HCT116 (cell line): ENCODE data around the gene C14orf132. TPM values are rescaled to one million over a fixed set of nuclear protein-coding genes. Genes with fewer than 3 reads are reported as not detected.

Experiments
- ATAC-seq: fragments of 200-7000 bp; cut with Tn5 transposase; 2 replicates; pipeline ENCODE4 v1.9.1; 2020; ENCODE audit warnings: mild to moderate bottlenecking, moderate library complexity
- BruUV-seq: library from RNA; stranded (reverse); fragments of 400-500 nt; replicated peaks from 2 replicates; lab custom pipeline; 2021; lab: Mats Ljungman, UMichigan
- CTCF ChIA-PET: fragments of 300-600 bp; sonication (Branson Sonifier 250); formaldehyde crosslinking; loops from one replicate; lab custom pipeline; 2021; ENCODE audit warnings: antibody characterized with exemption; lab: Charles Lee
- POLR2A ChIA-PET: fragments of 300-600, 350-600 bp; sonication (Branson Sonifier 250); formaldehyde crosslinking; loops from one replicate; lab custom pipeline; 2021; ENCODE audit warnings: antibody characterized with exemption; lab: Charles Lee
- RAD21 ChIA-PET, 2 experiments: fragments of 300-600 bp; sonication (Branson Sonifier 250); formaldehyde crosslinking; loops; one replicate each; lab custom pipeline; 2023; ENCODE audit warnings: low total read pairs in 2 of 2; ENCODE audit not compliant: uncharacterized antibody in 2 of 2, unreplicated experiment in 2 of 2, low non-redundant PET in 1 of 2; lab: Charles Lee
- DNase-seq: peaks from one replicate; pipeline ENCODE4 v3.0.0-alpha.2; 2010; ENCODE audit warnings: low read depth, low spot score
- H2AFZ ChIP-seq: fragments of 200-600 bp; shearing (Covaris generic), sonication (generic); 2 replicates; pipeline ENCODE4 v1.6.1; 2017; ENCODE audit warnings: low read depth, mixed run types, mixed read lengths, antibody characterized with exemption, low read length; ENCODE audit not compliant: poor library complexity, severe bottlenecking
- H3K27ac ChIP-seq: 2 replicates; pipeline ENCODE4 v1.5.1; 2012; ENCODE audit warnings: low read depth, low read length
- H3K27me3 ChIP-seq: fragments of 200-600 bp; sonication (generic); 2 replicates; pipeline ENCODE4 v1.6.1; 2016; ENCODE audit warnings: mixed run types, low read length, mixed read lengths; ENCODE audit not compliant: insufficient read depth
- H3K36me3 ChIP-seq, 2 experiments: fragments of 200-500 bp in 1 of 2; fragments of 200-600 bp in 1 of 2; sonication (Bioruptor generic) in 1 of 2; sonication (generic) in 1 of 2; 2 replicates each; pipeline versions ENCODE4 v1.5.1 to v1.6.1; 2014 to 2016; ENCODE audit warnings: low read length in 2 of 2, inconsistent platforms in 1 of 2, mixed read lengths in 1 of 2, mixed run types in 1 of 2; ENCODE audit not compliant: insufficient read depth in 2 of 2, control insufficient read depth in 1 of 2
- H3K4me1 ChIP-seq, 2 experiments: fragments of 200-600 bp in 1 of 2; sonication (generic) in 1 of 2; 2 replicates each; pipeline versions ENCODE4 v1.5.1 to v1.6.1; 2012 to 2017; ENCODE audit warnings: low read length in 2 of 2, inconsistent platforms in 1 of 2, mild to moderate bottlenecking in 1 of 2, mixed read lengths in 1 of 2, mixed run types in 1 of 2, moderate library complexity in 1 of 2; ENCODE audit not compliant: insufficient read depth in 2 of 2, control insufficient read depth in 1 of 2
- H3K4me2 ChIP-seq: fragments of 200-600 bp; sonication (generic); 2 replicates; pipeline ENCODE4 v1.6.1; 2017; ENCODE audit warnings: mixed run types, low read length, mixed read lengths
- H3K4me3 ChIP-seq, 2 experiments: fragments of 200-600 bp in 1 of 2; sonication (generic) in 1 of 2; replicated peaks in 1 of 2; 2 replicates each; pipeline ENCODE4 v1.5.1; 2011 to 2016; ENCODE audit warnings: low read length in 2 of 2, control low read depth in 1 of 2, low read depth in 1 of 2, mild to moderate bottlenecking in 1 of 2, mixed read lengths in 1 of 2, mixed run types in 1 of 2
- H3K79me2 ChIP-seq: fragments of 200-600 bp; sonication (generic); 2 replicates; pipeline ENCODE4 v1.6.1; 2017; ENCODE audit warnings: mild to moderate bottlenecking, mixed run types, low read length, moderate library complexity, mixed read lengths; ENCODE audit not compliant: insufficient read depth
- H3K9ac ChIP-seq: fragments of 200-600 bp; sonication (generic); 2 replicates; pipeline ENCODE4 v1.6.1; 2016; ENCODE audit warnings: low read length, mixed read lengths
- H3K9me2 ChIP-seq: fragments of 200-600 bp; sonication (generic), shearing (Covaris generic); 2 replicates; pipeline ENCODE4 v1.6.1; 2017; ENCODE audit warnings: mixed run types, mild to moderate bottlenecking, moderate library complexity; ENCODE audit not compliant: insufficient read depth
- H3K9me3 ChIP-seq, 2 experiments: fragments of 200-500 bp in 1 of 2; fragments of 200-600 bp in 1 of 2; sonication (Bioruptor generic) in 1 of 2; sonication (generic) in 1 of 2; 2 replicates each; pipeline ENCODE4 v1.6.1; 2014 to 2017; ENCODE audit warnings: low read length in 2 of 2, mixed read lengths in 2 of 2, inconsistent platforms in 1 of 2, low read depth in 1 of 2, mild to moderate bottlenecking in 1 of 2, mixed run types in 1 of 2, moderate library complexity in 1 of 2; ENCODE audit not compliant: control insufficient read depth in 1 of 2, insufficient read depth in 1 of 2
- H4K20me1 ChIP-seq: fragments of 200-600 bp; sonication (generic), shearing (Covaris generic); 2 replicates; pipeline ENCODE4 v1.6.1; 2017; ENCODE audit warnings: mixed run types, mild to moderate bottlenecking, moderate library complexity; ENCODE audit not compliant: insufficient read depth
- CBX3 ChIP-seq: IDR thresholded peaks from 2 replicates; pipeline ENCODE4 v1.6.1; 2012; ENCODE audit warnings: low read depth
- ELF1 ChIP-seq: IDR thresholded peaks from 2 replicates; pipeline ENCODE4 v1.6.1; 2012; ENCODE audit warnings: low read depth, borderline replicate concordance
- EZH2 ChIP-seq: fragments of 200-600 bp; sonication (generic); IDR thresholded peaks from 2 replicates; pipeline ENCODE4 v1.6.1; 2017; ENCODE audit warnings: antibody characterized with exemption, mixed run types
- EZH2phosphoT487 ChIP-seq: fragments of 200-600 bp; IDR thresholded peaks from 2 replicates; pipeline ENCODE4 v1.6.1; 2018; ENCODE audit warnings: antibody characterized with exemption, borderline replicate concordance
- FOSL1 ChIP-seq: IDR thresholded peaks from 2 replicates; pipeline ENCODE4 v1.6.1; 2012; ENCODE audit warnings: low read depth
- JUND ChIP-seq: IDR thresholded peaks from 2 replicates; pipeline ENCODE4 v1.6.1; 2012
- POLR2AphosphoS5 ChIP-seq: IDR thresholded peaks from 2 replicates; pipeline ENCODE4 v1.6.1; 2011; ENCODE audit warnings: mild to moderate bottlenecking, low read depth, low read length, moderate library complexity
- RAD21 ChIP-seq: IDR thresholded peaks from 2 replicates; pipeline ENCODE4 v1.6.1; 2012; ENCODE audit warnings: low read depth, mild to moderate bottlenecking
- SP1 ChIP-seq: IDR thresholded peaks from 2 replicates; pipeline ENCODE4 v1.6.1; 2012; ENCODE audit warnings: low read depth
- SRF ChIP-seq: IDR thresholded peaks from 2 replicates; pipeline ENCODE4 v1.6.1; 2012; ENCODE audit warnings: low read depth
- YY1 ChIP-seq: IDR thresholded peaks from 2 replicates; pipeline ENCODE4 v1.6.1; 2011; ENCODE audit warnings: low read length, low read depth, moderate library complexity, mild to moderate bottlenecking; ENCODE audit not compliant: insufficient replicate concordance; ENCODE audit errors: extremely low read depth
- ZNF274 ChIP-seq: fragments of 200-500 bp; sonication (Bioruptor generic); IDR thresholded peaks from 2 replicates; pipeline ENCODE4 v1.6.1; 2014; ENCODE audit warnings: mild to moderate bottlenecking, low read depth, low read length, inconsistent platforms
- intact Hi-C: fragments of 100-400 bp; cut with micrococcal nuclease; formaldehyde crosslinking; loops from 2 replicates; pipeline ENCODE4 v1.10.0; 2022
- total RNA-seq: library from RNA; stranded (reverse); gene quantifications from one replicate; pipeline ENCODE4 v1.2.1, GENCODE V29; 2021; ENCODE audit not compliant: unreplicated experiment
- TF ChIP-seq, protein P1 (sequence below): IDR thresholded peaks from 2 replicates; pipeline ENCODE4 v1.6.1; 2012; ENCODE audit warnings: low read depth
- TF ChIP-seq, protein P2 (sequence below), 3 experiments: fragments of 200-600 bp in 1 of 3; sonication (generic) in 1 of 3; IDR thresholded peaks in 2 of 3; conservative IDR thresholded peaks in 1 of 3; 2 replicates each; pipeline ENCODE4 v1.5.1; 2012 to 2017; ENCODE audit warnings: low read depth in 2 of 3, low read length in 2 of 3, antibody characterized with exemption in 1 of 3, borderline replicate concordance in 1 of 3, control low read depth in 1 of 3, mild to moderate bottlenecking in 1 of 3, mixed read lengths in 1 of 3, mixed run types in 1 of 3, moderate library complexity in 1 of 3; ENCODE audit not compliant: insufficient read depth in 1 of 3
- TF ChIP-seq, protein P3 (sequence below): IDR thresholded peaks from 2 replicates; pipeline ENCODE4 v1.6.1; 2012

C14orf132 gene
- total RNA-seq, 1 experiment from 2014 or later: 3.4 TPM

DNA sequence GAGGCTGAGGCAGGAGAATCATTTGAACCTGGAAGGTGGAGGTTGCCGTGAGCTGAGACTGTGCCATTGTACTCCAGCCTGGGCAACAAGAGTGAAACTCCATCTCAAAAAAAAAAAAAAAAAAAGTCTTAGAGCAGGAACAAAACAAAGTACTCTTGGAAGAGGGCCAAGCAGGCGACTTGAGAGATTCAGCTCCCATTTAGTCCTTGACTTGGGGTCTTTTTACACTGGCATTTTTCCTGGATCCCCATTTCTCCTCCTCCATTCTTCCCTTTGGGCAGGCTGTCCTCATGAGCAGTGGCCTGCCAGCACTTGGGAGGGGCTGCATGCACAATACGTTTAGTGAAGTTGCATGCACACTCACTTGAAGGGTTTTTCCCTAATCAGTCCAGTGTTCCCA, 72.9 kb downstream of the C14orf132 start (continued):
- TF ChIP-seq, protein P1, sequence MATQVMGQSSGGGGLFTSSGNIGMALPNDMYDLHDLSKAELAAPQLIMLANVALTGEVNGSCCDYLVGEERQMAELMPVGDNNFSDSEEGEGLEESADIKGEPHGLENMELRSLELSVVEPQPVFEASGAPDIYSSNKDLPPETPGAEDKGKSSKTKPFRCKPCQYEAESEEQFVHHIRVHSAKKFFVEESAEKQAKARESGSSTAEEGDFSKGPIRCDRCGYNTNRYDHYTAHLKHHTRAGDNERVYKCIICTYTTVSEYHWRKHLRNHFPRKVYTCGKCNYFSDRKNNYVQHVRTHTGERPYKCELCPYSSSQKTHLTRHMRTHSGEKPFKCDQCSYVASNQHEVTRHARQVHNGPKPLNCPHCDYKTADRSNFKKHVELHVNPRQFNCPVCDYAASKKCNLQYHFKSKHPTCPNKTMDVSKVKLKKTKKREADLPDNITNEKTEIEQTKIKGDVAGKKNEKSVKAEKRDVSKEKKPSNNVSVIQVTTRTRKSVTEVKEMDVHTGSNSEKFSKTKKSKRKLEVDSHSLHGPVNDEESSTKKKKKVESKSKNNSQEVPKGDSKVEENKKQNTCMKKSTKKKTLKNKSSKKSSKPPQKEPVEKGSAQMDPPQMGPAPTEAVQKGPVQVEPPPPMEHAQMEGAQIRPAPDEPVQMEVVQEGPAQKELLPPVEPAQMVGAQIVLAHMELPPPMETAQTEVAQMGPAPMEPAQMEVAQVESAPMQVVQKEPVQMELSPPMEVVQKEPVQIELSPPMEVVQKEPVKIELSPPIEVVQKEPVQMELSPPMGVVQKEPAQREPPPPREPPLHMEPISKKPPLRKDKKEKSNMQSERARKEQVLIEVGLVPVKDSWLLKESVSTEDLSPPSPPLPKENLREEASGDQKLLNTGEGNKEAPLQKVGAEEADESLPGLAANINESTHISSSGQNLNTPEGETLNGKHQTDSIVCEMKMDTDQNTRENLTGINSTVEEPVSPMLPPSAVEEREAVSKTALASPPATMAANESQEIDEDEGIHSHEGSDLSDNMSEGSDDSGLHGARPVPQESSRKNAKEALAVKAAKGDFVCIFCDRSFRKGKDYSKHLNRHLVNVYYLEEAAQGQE: no peak
- no peak for TF ChIP-seq RAD21

DNA sequence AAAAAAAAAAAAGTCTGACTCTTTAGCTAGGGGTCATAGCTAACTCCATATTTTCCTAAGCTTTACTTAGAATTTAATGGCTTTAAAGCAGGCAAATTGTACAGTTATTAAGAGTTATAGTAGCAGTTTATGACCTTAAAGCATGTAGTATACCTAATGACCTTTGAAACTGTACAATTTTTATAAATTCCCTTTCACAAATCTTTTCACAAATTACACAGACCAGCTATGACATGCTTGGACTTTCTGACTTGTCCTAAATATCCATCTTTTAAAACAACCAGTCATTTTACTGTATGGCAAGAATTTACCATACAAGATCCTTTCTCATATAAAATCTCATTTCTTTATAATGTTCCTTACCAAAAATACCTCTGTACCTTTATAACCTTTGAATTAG, 74.8 kb downstream of the C14orf132 start:
- DNase-seq (no peak), ATAC-seq (no peak)
- no peaks in the 10 kb centered on the region for H3K36me3 ChIP-seq
- H3K27ac ChIP-seq: no peak overlapping the region
- no peaks in the 10 kb centered on the region for H4K20me1 ChIP-seq
- no TSS peak for BruUV-seq
- no peak overlapping the region for H3K9ac ChIP-seq
- ChIA-PET RAD21 (no interaction called here), CTCF (no interaction called here), POLR2A (no interaction called here)
- H3K9me2 ChIP-seq: no peaks in the 10 kb centered on the region
- no peak overlapping the region for H3K4me3 ChIP-seq
- H3K79me2 ChIP-seq: no peaks in the 10 kb centered on the region
- intact Hi-C loops: no loop called here
- no peak for TF ChIP-seq RAD21
- TF ChIP-seq, protein P2, sequence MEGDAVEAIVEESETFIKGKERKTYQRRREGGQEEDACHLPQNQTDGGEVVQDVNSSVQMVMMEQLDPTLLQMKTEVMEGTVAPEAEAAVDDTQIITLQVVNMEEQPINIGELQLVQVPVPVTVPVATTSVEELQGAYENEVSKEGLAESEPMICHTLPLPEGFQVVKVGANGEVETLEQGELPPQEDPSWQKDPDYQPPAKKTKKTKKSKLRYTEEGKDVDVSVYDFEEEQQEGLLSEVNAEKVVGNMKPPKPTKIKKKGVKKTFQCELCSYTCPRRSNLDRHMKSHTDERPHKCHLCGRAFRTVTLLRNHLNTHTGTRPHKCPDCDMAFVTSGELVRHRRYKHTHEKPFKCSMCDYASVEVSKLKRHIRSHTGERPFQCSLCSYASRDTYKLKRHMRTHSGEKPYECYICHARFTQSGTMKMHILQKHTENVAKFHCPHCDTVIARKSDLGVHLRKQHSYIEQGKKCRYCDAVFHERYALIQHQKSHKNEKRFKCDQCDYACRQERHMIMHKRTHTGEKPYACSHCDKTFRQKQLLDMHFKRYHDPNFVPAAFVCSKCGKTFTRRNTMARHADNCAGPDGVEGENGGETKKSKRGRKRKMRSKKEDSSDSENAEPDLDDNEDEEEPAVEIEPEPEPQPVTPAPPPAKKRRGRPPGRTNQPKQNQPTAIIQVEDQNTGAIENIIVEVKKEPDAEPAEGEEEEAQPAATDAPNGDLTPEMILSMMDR (IDR thresholded peaks at IDR 0.05 in 2 of 3, conservative IDR thresholded peaks at IDR 0.05 in 1 of 3; ENCODE audit: borderline replicate concordance in 1 of 3, insufficient read depth in 1 of 3, low read depth in 2 of 3, low read length in 2 of 3): no peak
- TF ChIP-seq, protein P3, sequence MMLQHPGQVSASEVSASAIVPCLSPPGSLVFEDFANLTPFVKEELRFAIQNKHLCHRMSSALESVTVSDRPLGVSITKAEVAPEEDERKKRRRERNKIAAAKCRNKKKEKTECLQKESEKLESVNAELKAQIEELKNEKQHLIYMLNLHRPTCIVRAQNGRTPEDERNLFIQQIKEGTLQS: no peak
- no peak for TF ChIP-seq EZH2phosphoT487
- TF ChIP-seq YY1: no peak
- TF ChIP-seq FOSL1: no peak
- no peak for TF ChIP-seq JUND
- TF ChIP-seq SP1: no peak
- TF ChIP-seq, protein P1: no peak
- TF ChIP-seq ELF1: no peak
- no peak for TF ChIP-seq SRF
- TF ChIP-seq ZNF274: no peak
- TF ChIP-seq EZH2: no peak
- no peak for TF ChIP-seq POLR2AphosphoS5
- TF ChIP-seq CBX3: no peak
- H3K9me3 ChIP-seq: no peaks in the 10 kb centered on the region
- no peaks in the 10 kb centered on the region for H3K4me1 ChIP-seq
- no peaks in the 10 kb centered on the region for H3K27me3 ChIP-seq
- no peak overlapping the region for H3K4me2 ChIP-seq
- no peak overlapping the region for H2AFZ ChIP-seq
